Spleen (tissue), 7 donors: ENCODE results near the gene RBMS3.

ENCODE experiments used
- CTCF ChIP-seq, 11 experiments: fragments of 200-600 bp in 7 of 11; fragments of 450-650 bp in 4 of 11; sonication (generic) in 4 of 11; IDR thresholded peaks in 8 of 11; conservative IDR thresholded peaks in 3 of 11; 1 replicate in 7 of 11; 2 replicates in 4 of 11; pipeline versions ENCODE4 v1.4.0 to v1.8.0; 2016 to 2021; ENCODE audit warnings: antibody characterized with exemption in 11 of 11, inconsistent platforms in 4 of 11, mild to moderate bottlenecking in 1 of 11
- POLR2A ChIP-seq, 3 donors: fragments of 450-650 bp; IDR thresholded peaks; one replicate each; pipeline ENCODE4 v1.5.1; 2017; ENCODE audit warnings: antibody characterized with exemption in 3 of 3, mild to moderate bottlenecking in 1 of 3
- POLR2AphosphoS5 ChIP-seq, 3 donors: sonication (generic); formaldehyde crosslinking; IDR thresholded peaks; one replicate each; pipeline ENCODE4 v1.5.1; 2017; ENCODE audit warnings: antibody characterized with exemption in 3 of 3
- donor health status: DM: no; HTN: no; CAD: no; lungs with moderate emphysema.
- donor health status: DM: no; HTN: no; CAD: no.
- donor health status: DM: no; HTN: no; CAD: no.

GRCh38 chr3:29255854-29256696 is 24.8 kb upstream of the RBMS3 start:
- TF ChIP-seq CTCF (IDR thresholded peaks at IDR 0.05 in 8 of 11, conservative IDR thresholded peaks at IDR 0.05 in 3 of 11) (no peak), POLR2A (IDR thresholded peaks at IDR 0.05) (no peak), POLR2AphosphoS5 (IDR thresholded peaks at IDR 0.05) (no peak)
